AG20443 (cell line): Measurements from ENCODE around the gene ADGRL2.
A peak's percentile ranks its signal among the peaks of the same experiment; 100 is the strongest.

ENCODE experiments used
- DNase-seq: peaks from one replicate; pipeline ENCODE4 v3.0.0; 2012; ENCODE audit warnings: low spot score, mixed read lengths

ADGRL2 gene

GRCh38 chr1:81989524-81989923, 188.8 kb downstream of the ADGRL2 start:
- no peak for DNase-seq

- no peak for DNase-seq
Observed at GRCh38 chr1:81990241-81990640, 189.5 kb downstream of the ADGRL2 start.

- peak; percentile 18 for DNase-seq
Observed at GRCh38 chr1:81998165-81998564, 197.4 kb downstream of the ADGRL2 start.

GRCh38 chr1:81999364-81999763, 198.6 kb downstream of the ADGRL2 start:
- DNase-seq = no peak

GRCh38 chr1:82000221-82000620, 199.5 kb downstream of the ADGRL2 start:
- no peak for DNase-seq

GRCh38 chr1:82001345-82001744, 200.6 kb downstream of the ADGRL2 start:
- no peak for DNase-seq

- DNase-seq = no peak
Observed at GRCh38 chr1:82007804-82008203, 207.1 kb downstream of the ADGRL2 start.

- no peak for DNase-seq
Observed at GRCh38 chr1:82013702-82014101, 213.0 kb downstream of the ADGRL2 start.

GRCh38 chr1:82015444-82015843, 214.7 kb downstream of the ADGRL2 start:
- DNase-seq = no peak

- DNase-seq = no peak
Observed at GRCh38 chr1:82018319-82018718, 217.6 kb downstream of the ADGRL2 start.

- no peak for DNase-seq
Observed at GRCh38 chr1:82019508-82019907, 218.8 kb downstream of the ADGRL2 start.

GRCh38 chr1:82030830-82031229, 230.1 kb downstream of the ADGRL2 start:
- no peak for DNase-seq

GRCh38 chr1:82032068-82032467, 231.3 kb downstream of the ADGRL2 start:
- no peak for DNase-seq

GRCh38 chr1:82034812-82035211, 234.1 kb downstream of the ADGRL2 start:
- no peak for DNase-seq
